ENCODE measurements around the gene SLC18A2. TPM values are rescaled to one million over a fixed set of nuclear protein-coding genes. Genes with fewer than 3 reads are reported as not detected.

SLC18A2 gene
- total RNA-seq, 1 donor = under 0.01 TPM

GRCh38 chr10:117242463-117242832 lies 1.5 kb downstream of the SLC18A2 start:
- H3K4me3 ChIP-seq (ENCODE audit: low read depth, low read length) = no peak overlapping the region
- no peak for TF ChIP-seq CTCF (IDR thresholded peaks at IDR 0.05; ENCODE audit: insufficient read depth, low read length)
- DNase-seq (ENCODE audit: low read depth) = no peak

GRCh38 chr10:117246997-117247671 lies 6.2 kb downstream of the SLC18A2 start:
- no peak overlapping the region for H3K4me3 ChIP-seq (ENCODE audit: low read depth, low read length)
- no peak for TF ChIP-seq CTCF (IDR thresholded peaks at IDR 0.05; ENCODE audit: insufficient read depth, low read length)
- DNase-seq (ENCODE audit: low read depth) = no peak

GRCh38 chr10:117248750-117249465 lies 8.0 kb downstream of the SLC18A2 start:
- TF ChIP-seq CTCF (IDR thresholded peaks at IDR 0.05; ENCODE audit: insufficient read depth, low read length) = no peak
- no peak overlapping the region for H3K4me3 ChIP-seq (ENCODE audit: low read depth, low read length)
- peak; percentile 3 for DNase-seq (ENCODE audit: low read depth)

- no peak for DNase-seq (ENCODE audit: low read depth)
- H3K4me3 ChIP-seq (ENCODE audit: low read depth, low read length) = no peak overlapping the region
- TF ChIP-seq CTCF (IDR thresholded peaks at IDR 0.05; ENCODE audit: insufficient read depth, low read length) = no peak
Measured at GRCh38 chr10:117249493-117250093, 8.7 kb downstream of the SLC18A2 start.

GRCh38 chr10:117250411-117250810 lies 9.5 kb downstream of the SLC18A2 start:
- H3K4me3 ChIP-seq (ENCODE audit: low read depth, low read length) = no peak overlapping the region
- no peak for DNase-seq (ENCODE audit: low read depth)
- TF ChIP-seq CTCF (IDR thresholded peaks at IDR 0.05; ENCODE audit: insufficient read depth, low read length) = no peak

- no peak overlapping the region for H3K4me3 ChIP-seq (ENCODE audit: low read depth, low read length)
- no peak for DNase-seq (ENCODE audit: low read depth)
- TF ChIP-seq CTCF (IDR thresholded peaks at IDR 0.05; ENCODE audit: insufficient read depth, low read length) = no peak
Measured at GRCh38 chr10:117253908-117254307, 13.0 kb downstream of the SLC18A2 start.

All from fibroblast of the aortic adventitia (primary cell).